Vagina (tissue), 2 donors: ENCODE data around the gene B4GAT1.

ENCODE experiments used
- CTCF ChIP-seq, 3 experiments: fragments of 450-650 bp in 2 of 3; fragments of 200-600 bp in 1 of 3; sonication (generic) in 1 of 3; IDR thresholded peaks; one replicate each; pipeline ENCODE4 v1.5.1; 2017 to 2019; ENCODE audit warnings: antibody characterized with exemption in 3 of 3, mild to moderate bottlenecking in 2 of 3, moderate library complexity in 2 of 3
- POLR2A ChIP-seq, 2 donors: fragments of 450-650 bp; IDR thresholded peaks; one replicate each; pipeline ENCODE4 v1.6.1; 2017; ENCODE audit warnings: antibody characterized with exemption in 2 of 2, mild to moderate bottlenecking in 2 of 2, moderate library complexity in 2 of 2

GRCh38 chr11:66311965-66312548 lies 35.4 kb downstream of the B4GAT1 start:
- TF ChIP-seq CTCF (IDR thresholded peaks at IDR 0.05) (peak; percentile 87 to 97 (median 89)), POLR2A (IDR thresholded peaks at IDR 0.05) (no peak)
